Measurements from ENCODE around the gene DHX35.

GRCh38 chr20:39021748-39022147 is 59.6 kb downstream of the DHX35 start:
- TF ChIP-seq EP300 (IDR thresholded peaks at IDR 0.05), result no peak
- no peak for TF ChIP-seq CTCF (IDR thresholded peaks at IDR 0.05)

Data from tibial nerve (tissue), 4 donors.